Cardiac atrium fibroblast (primary cell): ENCODE data around the gene CELA2A. TPM values are rescaled to one million over a fixed set of nuclear protein-coding genes. Genes with fewer than 3 reads are reported as not detected.

Source experiments
- total RNA-seq: library from RNA; depleted of rRNA; stranded (reverse); fragments of >200 nt; gene quantifications from 2 replicates; pipeline ENCODE4 v1.2.3, GENCODE V29; 2015

CELA2A gene
- not detected in 2 replicates for total RNA-seq

DNA sequence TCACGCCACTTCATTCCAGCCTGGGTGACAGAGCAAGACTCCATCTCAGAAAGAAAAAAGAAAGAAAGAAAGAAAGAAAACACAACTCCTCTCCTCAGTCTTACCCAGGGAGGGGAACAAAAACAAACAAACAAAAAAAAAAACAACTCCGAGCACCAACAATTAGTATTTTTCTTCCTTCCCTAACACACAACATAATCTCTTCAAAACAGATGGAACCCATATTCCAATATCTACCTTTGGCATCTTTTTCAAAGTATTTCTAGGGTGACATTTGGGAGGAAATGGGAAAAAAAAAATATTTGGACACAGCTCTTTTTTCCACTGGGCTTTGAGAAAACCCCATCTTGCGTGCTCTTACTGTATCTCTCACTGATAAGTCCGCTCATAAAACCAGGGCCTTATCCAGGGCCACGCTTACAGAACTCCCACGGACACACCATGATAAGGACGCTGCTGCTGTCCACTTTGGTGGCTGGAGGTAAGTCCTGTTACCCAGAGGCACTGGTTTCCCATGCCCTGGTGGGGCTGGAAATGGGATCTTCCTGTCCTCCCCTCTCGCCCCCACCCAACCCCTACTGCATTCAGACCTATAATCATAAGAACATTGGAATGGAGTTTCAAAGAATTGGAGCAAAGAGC is at the start of gene CELA2A:
Gene CELA2A, plus strand, starts transcription at position 420 of the 642 bp plus-strand sequence. Its CDS starts 22 bp downstream, at position 442.

DNA sequence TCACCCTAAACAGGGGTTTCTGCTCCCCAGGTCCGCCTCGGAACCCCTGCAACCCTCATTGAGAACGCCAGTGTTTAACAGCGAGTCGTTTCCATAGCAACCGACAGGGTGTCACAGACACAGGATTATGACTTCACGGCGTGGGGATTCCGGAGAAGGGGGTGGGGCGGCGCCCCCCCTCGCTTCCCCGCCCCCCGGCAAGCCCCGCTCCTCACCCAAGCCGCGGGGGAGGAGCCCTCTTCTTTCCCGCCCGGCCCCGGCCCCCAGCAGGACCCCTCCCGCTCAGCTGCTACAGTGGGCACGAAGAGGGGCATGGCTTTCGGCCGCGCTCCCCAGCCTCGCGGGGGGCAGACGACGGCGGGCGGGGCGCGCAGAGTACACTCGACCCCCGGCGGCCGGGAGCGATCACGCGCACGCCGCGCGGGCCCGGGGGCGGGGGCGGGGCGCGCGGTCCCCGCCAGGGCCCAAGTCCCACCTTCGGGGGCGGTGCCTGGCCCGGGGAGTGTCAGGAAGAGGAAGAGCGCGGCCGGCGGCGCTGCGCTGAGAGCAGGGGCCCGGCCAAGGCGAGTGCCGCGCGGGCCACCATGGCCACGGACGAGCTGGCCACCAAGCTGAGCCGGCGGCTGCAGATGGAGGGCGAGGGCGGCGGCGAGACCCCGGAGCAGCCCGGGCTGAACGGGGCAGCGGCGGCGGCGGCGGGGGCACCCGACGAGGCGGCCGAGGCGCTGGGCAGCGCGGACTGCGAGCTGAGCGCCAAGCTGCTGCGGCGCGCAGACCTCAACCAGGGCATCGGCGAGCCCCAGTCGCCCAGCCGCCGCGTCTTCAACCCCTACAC is 46.9 kb upstream of the CELA2A start, which contains the start of gene EFHD2:
Gene EFHD2, plus strand, starts transcription at position 501 of the 835 bp plus-strand sequence. Its CDS starts 84 bp downstream, at position 585.

DNA sequence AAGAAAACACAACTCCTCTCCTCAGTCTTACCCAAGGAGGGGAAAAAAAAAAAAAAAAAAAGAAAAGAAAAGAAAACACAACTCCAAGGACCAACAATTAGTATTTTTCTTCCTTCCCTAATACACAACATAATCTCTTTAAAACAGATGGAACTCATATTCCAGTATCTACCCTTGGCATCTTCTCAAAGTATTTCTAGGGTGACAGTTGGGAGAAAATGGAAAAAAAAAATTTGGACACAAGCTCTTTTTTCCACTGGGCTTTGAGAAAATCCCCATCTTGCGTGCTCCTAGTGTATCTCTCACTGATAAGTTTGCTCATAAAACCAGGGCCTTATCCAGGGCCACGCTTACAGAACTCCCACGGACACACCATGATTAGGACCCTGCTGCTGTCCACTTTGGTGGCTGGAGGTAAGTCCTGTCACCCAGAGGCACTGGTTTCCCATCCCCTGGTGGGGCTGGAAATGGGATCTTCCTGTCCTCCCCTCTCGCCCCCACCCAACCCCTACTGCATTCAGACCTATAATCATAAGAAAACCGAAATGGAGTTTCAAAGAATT is 19.3 kb downstream of the CELA2A start, which contains the start of gene CELA2B:
Gene CELA2B, plus strand, starts transcription at position 353 of the 563 bp plus-strand sequence. Its CDS starts 22 bp downstream, at position 375.

Other genes with a start within 250 kb of the CELA2A start
- gene FHAD1, start 209.5 kb upstream of the CELA2A start, total RNA-seq, result not detected in 2 replicates
- 9.4 and 17.3 TPM in 2 replicates for gene EFHD2, start 46.8 kb upstream of the CELA2A start, total RNA-seq
- gene CTRC, start 18.3 kb upstream of the CELA2A start, total RNA-seq, result not detected in 2 replicates
- gene CELA2B, start 19.4 kb downstream of the CELA2A start, total RNA-seq, result not detected in 2 replicates
- 10.5 and 15.1 TPM in 2 replicates for gene CASP9, start 67.5 kb downstream of the CELA2A start, total RNA-seq
- 17.3 and 20.6 TPM in 2 replicates for gene DNAJC16, start 70.1 kb downstream of the CELA2A start, total RNA-seq
- 0.16 and 0.36 TPM in 2 replicates for gene AGMAT, start 128.3 kb downstream of the CELA2A start, total RNA-seq
- gene DDI2, start 160.7 kb downstream of the CELA2A start, total RNA-seq, result 6.6 and 7.8 TPM in 2 replicates
- 27.3 and 48.0 TPM in 2 replicates for gene PLEKHM2, start 227.6 kb downstream of the CELA2A start, total RNA-seq